CD4-positive, CD25-positive, alpha-beta regulatory T cell (primary cell): ENCODE results near the gene MTA1. TPM values are rescaled to one million over a fixed set of nuclear protein-coding genes. Genes with fewer than 3 reads are reported as not detected.

Source experiments
- ATAC-seq, 2 donors: fragments of 150-1000 bp; cut with Tn5 transposase; one replicate each; pipeline ENCODE4 v1.10.0; 2021; ENCODE audit warnings: low read depth in 2 of 2, moderate number of reproducible peaks in 2 of 2, moderate library complexity in 1 of 2
- DNase-seq, 3 donors: peaks; one replicate each; pipeline versions ENCODE4 v3.0.0 to v3.0.0-alpha.2; 2012 to 2022; ENCODE audit warnings: mixed read lengths in 1 of 3
- H3K27ac ChIP-seq: one replicate; pipeline ENCODE4 v1.7.0; 2013; ENCODE audit warnings: mild to moderate bottlenecking, low read length; ENCODE audit not compliant: insufficient read depth, poor library complexity, severe bottlenecking
- H3K27me3 ChIP-seq: one replicate; pipeline ENCODE4 v1.7.0; 2013; ENCODE audit warnings: low read length; ENCODE audit not compliant: control insufficient read depth, insufficient read depth
- H3K36me3 ChIP-seq: one replicate; pipeline ENCODE4 v1.7.0; 2013; ENCODE audit warnings: mild to moderate bottlenecking, low read length, moderate library complexity; ENCODE audit not compliant: control insufficient read depth, insufficient read depth
- H3K4me1 ChIP-seq: 2 replicates; pipeline ENCODE4 v1.7.0; 2013; ENCODE audit warnings: mild to moderate bottlenecking, low read length; ENCODE audit not compliant: insufficient read depth, control insufficient read depth, poor library complexity, severe bottlenecking
- H3K4me3 ChIP-seq: one replicate; pipeline ENCODE4 v1.7.0; 2013; ENCODE audit warnings: low read depth, mild to moderate bottlenecking, low read length, moderate library complexity
- H3K9me3 ChIP-seq, 2 experiments: 1 replicate in 1 of 2; 2 replicates in 1 of 2; pipeline ENCODE4 v1.7.0; 2013; ENCODE audit warnings: low read length in 2 of 2, mild to moderate bottlenecking in 1 of 2, moderate library complexity in 1 of 2; ENCODE audit not compliant: control insufficient read depth in 2 of 2
- H3K27ac Mint-ChIP-seq, 3 donors: one replicate each; pipeline ENCODE4 v1.8.0; 2020 to 2022; ENCODE audit warnings: mild to moderate bottlenecking in 3 of 3, mixed read lengths in 3 of 3, moderate library complexity in 2 of 3
- H3K27me3 Mint-ChIP-seq: one replicate; pipeline ENCODE4 v1.8.0; 2022; ENCODE audit warnings: mild to moderate bottlenecking, mixed read lengths
- H3K36me3 Mint-ChIP-seq: one replicate; pipeline ENCODE4 v1.8.0; 2020; ENCODE audit warnings: mixed read lengths
- H3K4me1 Mint-ChIP-seq, 4 donors: one replicate each; pipeline ENCODE4 v1.8.0; 2020 to 2022; ENCODE audit warnings: mixed read lengths in 4 of 4, mild to moderate bottlenecking in 1 of 4
- H3K4me3 Mint-ChIP-seq, 4 donors: one replicate each; pipeline ENCODE4 v1.8.0; 2020 to 2022; ENCODE audit warnings: mild to moderate bottlenecking in 4 of 4, mixed read lengths in 4 of 4, moderate library complexity in 3 of 4
- H3K9me3 Mint-ChIP-seq, 7 donors: one replicate each; pipeline ENCODE4 v1.8.0; 2020 to 2022; ENCODE audit warnings: mixed read lengths in 7 of 7, mild to moderate bottlenecking in 3 of 7, moderate library complexity in 2 of 7
- polyA plus RNA-seq, 4 donors: library from polyadenylated mRNA; unstranded; fragments of 300-500 nt; fragmentation: Illumina TruSeq; gene quantifications; one replicate each; pipeline ENCODE4 v1.2.3, GENCODE V29; 2021
- total RNA-seq: library from RNA; stranded (reverse); gene quantifications from one replicate; pipeline ENCODE4 v1.2.3, GENCODE V29; 2022

MTA1 gene
- total RNA-seq = 123 TPM
- 1 to 10 TPM; 2.5 to 3.1 (median 3.0) TPM for polyA plus RNA-seq

- Histone ChIP-seq H3K4me1 (peaks cover 41% of the 10 kb centered on the region), H3K4me3 (peak within 1 kb of the TSS; percentile 32), H3K27me3 (no peaks in the 10 kb centered on the region), H3K36me3 (no peaks in the 10 kb centered on the region), H3K9me3 (no peaks in the 10 kb centered on the region), H3K27ac (peak within 1 kb of the TSS; percentile 51)
- Mint-ChIP-seq H3K27me3 (peaks cover 5% of the 10 kb centered on the region), H3K27ac (peak within 1 kb of the TSS in 2 of 3 donors; percentile 26 to 71), H3K9me3 (no peaks in the 10 kb centered on the region), H3K4me3 (peak within 1 kb of the TSS; percentile 85 to 94 (median 86)), H3K36me3 (peaks cover 3% of the 10 kb centered on the region), H3K4me1 (peaks cover 5 to 38% (median 8%) of the 10 kb centered on the region in 4 donors)
- peak; percentile 35 to 53 (median 49) for DNase-seq
- ATAC-seq = peak; percentile 62 to 64
Measured at GRCh38 chr14:105419195-105420091, at the start of gene MTA1. Gene MTA1, plus strand, starts transcription at chr14:105419827. Its CDS starts 209 bp downstream, at chr14:105420036.

GRCh38 chr14:105374389-105374788 lies 45.2 kb upstream of the MTA1 start:
- DNase-seq (no peak), ATAC-seq (no peak)
- no peaks in the 10 kb centered on the region for H3K27me3 Mint-ChIP-seq
- Histone ChIP-seq H3K36me3 (no peaks in the 10 kb centered on the region), H3K4me3 (no peak overlapping the region), H3K9me3 (no peaks in the 10 kb centered on the region), H3K4me1 (peaks cover 12% of the 10 kb centered on the region), H3K27me3 (no peaks in the 10 kb centered on the region), H3K27ac (no peak overlapping the region)
- peaks cover 4 to 12% (median 10%) of the 10 kb centered on the region in 4 donors for H3K4me1 Mint-ChIP-seq
- no peak overlapping the region for H3K27ac Mint-ChIP-seq
- no peaks in the 10 kb centered on the region for H3K9me3 Mint-ChIP-seq
- no peak overlapping the region for H3K4me3 Mint-ChIP-seq
- H3K36me3 Mint-ChIP-seq = peaks cover 4% of the 10 kb centered on the region

- Mint-ChIP-seq H3K36me3 (peaks cover 3% of the 10 kb centered on the region), H3K27me3 (no peaks in the 10 kb centered on the region), H3K4me3 (peak overlapping the region in 1 of 4 donors; percentile 32), H3K4me1 (peaks cover 4 to 12% (median 10%) of the 10 kb centered on the region in 4 donors), H3K27ac (peak overlapping the region in 1 of 3 donors; percentile 78), H3K9me3 (no peaks in the 10 kb centered on the region)
- peak in 1 of 2 donors; percentile 4 for ATAC-seq
- Histone ChIP-seq H3K27ac (no peak overlapping the region), H3K4me1 (peaks cover 12% of the 10 kb centered on the region), H3K36me3 (no peaks in the 10 kb centered on the region), H3K9me3 (no peaks in the 10 kb centered on the region), H3K4me3 (no peak overlapping the region), H3K27me3 (no peaks in the 10 kb centered on the region)
- DNase-seq = peak in 1 of 3 donors; percentile 67
Measured at GRCh38 chr14:105375635-105376057, 44.0 kb upstream of the MTA1 start.

- no peak for ATAC-seq
- peaks cover 9% of the 10 kb centered on the region for H3K4me1 ChIP-seq
- no peaks in the 10 kb centered on the region for H3K36me3 ChIP-seq
- Mint-ChIP-seq H3K36me3 (no peaks in the 10 kb centered on the region), H3K4me1 (peaks cover 4 to 11% (median 7%) of the 10 kb centered on the region in 4 donors), H3K27ac (no peak overlapping the region), H3K27me3 (no peaks in the 10 kb centered on the region), H3K9me3 (no peaks in the 10 kb centered on the region), H3K4me3 (no peak overlapping the region)
- H3K9me3 ChIP-seq = no peaks in the 10 kb centered on the region
- H3K27ac ChIP-seq = no peak overlapping the region
- H3K4me3 ChIP-seq = no peak overlapping the region
- no peak for DNase-seq
- no peaks in the 10 kb centered on the region for H3K27me3 ChIP-seq
Measured at GRCh38 chr14:105376521-105377440, 42.8 kb upstream of the MTA1 start.

- DNase-seq (no peak), ATAC-seq (no peak)
- H3K36me3 Mint-ChIP-seq = no peaks in the 10 kb centered on the region
- no peaks in the 10 kb centered on the region for H3K27me3 Mint-ChIP-seq
- no peak overlapping the region for H3K4me3 Mint-ChIP-seq
- no peaks in the 10 kb centered on the region for H3K27me3 ChIP-seq
- H3K9me3 ChIP-seq = no peaks in the 10 kb centered on the region
- no peaks in the 10 kb centered on the region for H3K36me3 ChIP-seq
- no peak overlapping the region for H3K4me3 ChIP-seq
- no peak overlapping the region for H3K27ac Mint-ChIP-seq
- no peak overlapping the region for H3K27ac ChIP-seq
- H3K9me3 Mint-ChIP-seq = no peaks in the 10 kb centered on the region
- H3K4me1 ChIP-seq = peaks cover 9% of the 10 kb centered on the region
- peaks cover 4 to 11% (median 7%) of the 10 kb centered on the region in 4 donors for H3K4me1 Mint-ChIP-seq
Measured at GRCh38 chr14:105377555-105378182, 42.0 kb upstream of the MTA1 start.

- Mint-ChIP-seq H3K9me3 (no peaks in the 10 kb centered on the region), H3K27ac (no peak overlapping the region), H3K36me3 (no peaks in the 10 kb centered on the region), H3K4me3 (no peak overlapping the region), H3K27me3 (no peaks in the 10 kb centered on the region), H3K4me1 (peaks cover 4 to 11% (median 7%) of the 10 kb centered on the region in 4 donors)
- Histone ChIP-seq H3K36me3 (no peaks in the 10 kb centered on the region), H3K9me3 (no peaks in the 10 kb centered on the region), H3K27me3 (no peaks in the 10 kb centered on the region), H3K27ac (no peak overlapping the region), H3K4me3 (no peak overlapping the region), H3K4me1 (peaks cover 9% of the 10 kb centered on the region)
- DNase-seq (no peak), ATAC-seq (no peak)
Measured at GRCh38 chr14:105378199-105378598, 41.4 kb upstream of the MTA1 start.
